Measurements from ENCODE around the gene HOXD1. TPM values are rescaled to one million over a fixed set of nuclear protein-coding genes. Genes with fewer than 3 reads are reported as not detected.
A peak's percentile ranks its signal among the peaks of the same experiment; 100 is the strongest.

HOXD1 gene
- total and polyA plus RNA-seq, 2 donors (not counting 3 experiments of a cell fraction or from before 2014, with no cell fraction given): 6.6 to 10.4 TPM

DNA sequence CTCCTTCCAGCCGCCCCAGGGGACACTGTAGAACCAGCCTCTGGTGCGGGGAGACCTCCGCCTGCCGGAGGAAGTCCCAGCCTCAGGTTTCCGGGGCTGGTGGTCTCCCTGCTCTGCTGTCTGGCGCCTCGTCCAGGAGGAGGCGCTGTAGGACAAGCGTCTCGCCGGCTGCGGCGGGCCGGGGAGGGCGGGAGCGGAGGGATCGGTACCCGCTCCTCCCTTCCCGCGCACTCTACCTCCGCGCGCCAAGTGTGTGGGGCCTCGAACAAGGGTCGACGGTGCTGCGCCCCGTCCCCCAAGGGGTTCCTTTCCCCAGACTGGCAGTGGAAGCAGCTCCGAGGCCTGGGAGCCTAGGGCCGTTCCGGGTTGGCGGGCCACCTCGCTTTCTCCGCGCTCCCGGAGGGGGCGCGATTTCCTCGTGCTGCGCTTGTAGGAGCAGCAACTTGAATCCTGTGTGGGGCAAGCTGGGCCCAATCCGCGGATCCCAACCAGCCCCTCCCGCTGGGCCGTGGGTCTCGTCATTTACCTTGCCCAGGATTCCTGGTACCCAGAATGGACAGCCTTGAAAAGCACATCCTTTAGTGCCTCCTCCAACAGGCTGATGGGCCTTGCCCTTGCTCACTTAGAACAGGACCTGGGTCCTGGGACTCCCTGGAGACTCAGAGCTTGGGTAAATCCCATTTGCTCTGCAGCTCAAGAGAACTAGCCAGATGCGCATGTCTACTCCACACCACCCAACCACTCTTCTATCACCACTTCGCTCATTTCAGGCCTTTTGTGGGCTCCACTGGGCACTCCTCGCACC is 47.8 kb upstream of the HOXD1 start:
- Histone ChIP-seq H3K9ac (replicated peaks; ENCODE audit: extremely low read depth, insufficient read depth, low read length) (peak overlapping the region; percentile 33), H3K27ac (ENCODE audit: insufficient read depth, low read depth, low read length) (peak overlapping the region; percentile 56), H3K36me3 (ENCODE audit: control insufficient read depth in 2 of 2, extremely low read depth in 1 of 2, insufficient read depth in 2 of 2, low read length in 2 of 2) (no peaks in the 10 kb centered on the region), H3K9me1 (replicated peaks; ENCODE audit: control insufficient read depth, extremely low read depth, insufficient read depth, low read length) (no peaks in the 10 kb centered on the region), H3K27me3 (ENCODE audit: control insufficient read depth in 2 of 2, insufficient read depth in 2 of 2, low read length in 2 of 2) (no peaks in the 10 kb centered on the region), H2AFZ (ENCODE audit: low read depth, low read length) (peak overlapping the region; percentile 68), H3K79me2 (ENCODE audit: control insufficient read depth, insufficient read depth, low read length) (peaks cover 76% of the 10 kb centered on the region), H3K4me1 (ENCODE audit: control insufficient read depth, extremely low read depth, insufficient read depth, low read length) (peaks cover 30% of the 10 kb centered on the region), H3K9me3 (replicated peaks; ENCODE audit: control insufficient read depth, insufficient read depth, low read length) (no peaks in the 10 kb centered on the region), H3K4me2 (ENCODE audit: insufficient read depth, low read length) (peak overlapping the region; percentile 23), H3K4me3 (replicated peaks in 1 of 3; ENCODE audit: insufficient read depth in 1 of 3, low read depth in 1 of 3, low read length in 3 of 3) (peak overlapping the region; percentile 16 to 51 (median 39)), H4K20me1 (replicated peaks; ENCODE audit: control insufficient read depth, extremely low read depth, insufficient read depth, low read length) (no peaks in the 10 kb centered on the region)
- ChIA-PET POLR2A (interaction anchor here (0.9 to 2.5 kb wide), 3 partner anchors 47 to 413 kb away, joined by 3 to 13 read pairs (median 3); no protein-coding TSS in a partner anchor), CTCF (interaction anchor here (0.6 to 9.3 kb wide), 54 partner anchors 10 to 1173 kb away, joined by 3 to 338 read pairs (median 4); partner anchors contain the start of genes HOXD1, HOXD8 and MTX2)
- DNase-seq (ENCODE audit: low read depth, low spot score) (peak; percentile 82), FAIRE-seq (peak; percentile 52)
- TF ChIP-seq, protein P1, sequence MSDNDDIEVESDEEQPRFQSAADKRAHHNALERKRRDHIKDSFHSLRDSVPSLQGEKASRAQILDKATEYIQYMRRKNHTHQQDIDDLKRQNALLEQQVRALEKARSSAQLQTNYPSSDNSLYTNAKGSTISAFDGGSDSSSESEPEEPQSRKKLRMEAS (IDR thresholded peaks at IDR 0.05; ENCODE audit: insufficient read depth, insufficient read length): peak; percentile 23
- TF ChIP-seq POLR2AphosphoS5 (IDR thresholded peaks at IDR 0.05; ENCODE audit: insufficient read depth, low read depth, low read length) (peak; percentile 75), FOS (IDR thresholded peaks at IDR 0.05; ENCODE audit: borderline replicate concordance, insufficient read depth, low read length) (no peak), GATA2 (IDR thresholded peaks at IDR 0.05; ENCODE audit: insufficient read depth, insufficient read length, low read depth, low read length) (no peak), EZH2 (IDR thresholded peaks at IDR 0.05; ENCODE audit: borderline replicate concordance, low read depth, low read length, severe bottlenecking) (no peak), POLR2A (IDR thresholded peaks at IDR 0.05; ENCODE audit: low read depth, low read length) (peak; percentile 58), MYC (IDR thresholded peaks at IDR 0.05; ENCODE audit: low read depth, low read length) (no peak), JUN (IDR thresholded peaks at IDR 0.05; ENCODE audit: borderline replicate concordance, insufficient read depth, insufficient read length, low read depth) (no peak)
- TF ChIP-seq, protein P2, sequence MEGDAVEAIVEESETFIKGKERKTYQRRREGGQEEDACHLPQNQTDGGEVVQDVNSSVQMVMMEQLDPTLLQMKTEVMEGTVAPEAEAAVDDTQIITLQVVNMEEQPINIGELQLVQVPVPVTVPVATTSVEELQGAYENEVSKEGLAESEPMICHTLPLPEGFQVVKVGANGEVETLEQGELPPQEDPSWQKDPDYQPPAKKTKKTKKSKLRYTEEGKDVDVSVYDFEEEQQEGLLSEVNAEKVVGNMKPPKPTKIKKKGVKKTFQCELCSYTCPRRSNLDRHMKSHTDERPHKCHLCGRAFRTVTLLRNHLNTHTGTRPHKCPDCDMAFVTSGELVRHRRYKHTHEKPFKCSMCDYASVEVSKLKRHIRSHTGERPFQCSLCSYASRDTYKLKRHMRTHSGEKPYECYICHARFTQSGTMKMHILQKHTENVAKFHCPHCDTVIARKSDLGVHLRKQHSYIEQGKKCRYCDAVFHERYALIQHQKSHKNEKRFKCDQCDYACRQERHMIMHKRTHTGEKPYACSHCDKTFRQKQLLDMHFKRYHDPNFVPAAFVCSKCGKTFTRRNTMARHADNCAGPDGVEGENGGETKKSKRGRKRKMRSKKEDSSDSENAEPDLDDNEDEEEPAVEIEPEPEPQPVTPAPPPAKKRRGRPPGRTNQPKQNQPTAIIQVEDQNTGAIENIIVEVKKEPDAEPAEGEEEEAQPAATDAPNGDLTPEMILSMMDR (IDR thresholded peaks at IDR 0.05; ENCODE audit: extremely low read depth in 1 of 2, insufficient read depth in 1 of 2, low read depth in 1 of 2, low read length in 2 of 2): peak; percentile 80 to 83
- BruUV-seq (replicated peaks): no TSS peak
- intact Hi-C loops (cut with micrococcal nuclease): loop anchor here (1.0 to 2.0 kb wide), 9 partner anchors 38 to 512 kb away; partner anchors contain the start of genes HOXD1 and MTX2
- dilution Hi-C loops (cut with MboI; ENCODE audit: extremely low pct_ligation_motif_present, low sequenced_read_pairs): loop anchor here (25.0 kb wide), 1 partner anchor 497 kb away; no protein-coding TSS in a partner anchor

Data from endothelial cell of umbilical vein (primary cell).